ENCODE measurements around the gene GCM1.

Gene GCM1

GRCh38 chr6:53189554-53189953 is 40.9 kb upstream of the GCM1 start:
- H3K4me3 ChIP-seq (ENCODE audit: low read depth in 1 of 2, low read length in 2 of 2), result no peak overlapping the region
- H3K79me2 ChIP-seq (ENCODE audit: insufficient read depth, low read length), result no peaks in the 10 kb centered on the region
- no peaks in the 10 kb centered on the region for H3K27me3 ChIP-seq (ENCODE audit: insufficient read depth, low read length, poor library complexity)
- H3K4me1 ChIP-seq (ENCODE audit: insufficient read depth, low read length), result peaks cover 19% of the 10 kb centered on the region
- no peaks in the 10 kb centered on the region for H3K9me3 ChIP-seq (ENCODE audit: insufficient read depth, low read length, severe bottlenecking)
- DNase-seq, result no peak
- H2AFZ ChIP-seq (ENCODE audit: low read depth, low read length), result no peak overlapping the region
- ATAC-seq (ENCODE audit: insufficient read depth, low read depth), result no peak
- no peaks in the 10 kb centered on the region for H3K36me3 ChIP-seq (ENCODE audit: insufficient read depth, low read length)
- no peak for TF ChIP-seq EZH2 (IDR thresholded peaks at IDR 0.05; ENCODE audit: borderline replicate concordance, low read depth, low read length, severe bottlenecking)
- no peak for TF ChIP-seq CTCF (IDR thresholded peaks at IDR 0.05; ENCODE audit: borderline replicate concordance, extremely low read depth, low read length, poor library complexity, severe bottlenecking)
- no peak overlapping the region for H3K4me2 ChIP-seq (ENCODE audit: insufficient read depth, low read length)
- no peak overlapping the region for H3K27ac ChIP-seq (ENCODE audit: low read length)
- H4K20me1 ChIP-seq (ENCODE audit: insufficient read depth, low read length), result no peaks in the 10 kb centered on the region
- no peak overlapping the region for H3K9ac ChIP-seq (ENCODE audit: low read depth, low read length)

- peak overlapping the region; percentile 82 for H2AFZ ChIP-seq (ENCODE audit: low read depth, low read length)
Measured at GRCh38 chr6:53188833-53189232, 40.2 kb upstream of the GCM1 start.

GRCh38 chr6:53180678-53181077 is 32.0 kb upstream of the GCM1 start:
- Histone ChIP-seq H4K20me1 (ENCODE audit: insufficient read depth, low read length) (no peaks in the 10 kb centered on the region), H3K9ac (ENCODE audit: low read depth, low read length) (no peak overlapping the region), H3K4me1 (ENCODE audit: insufficient read depth, low read length) (peaks cover 17% of the 10 kb centered on the region), H3K9me3 (ENCODE audit: insufficient read depth, low read length, severe bottlenecking) (no peaks in the 10 kb centered on the region), H3K4me2 (ENCODE audit: insufficient read depth, low read length) (0 out of 2 replicates have a peak overlapping the region, but pooled peaks have one; percentile 9), H2AFZ (ENCODE audit: low read depth, low read length) (no peak overlapping the region), H3K36me3 (ENCODE audit: insufficient read depth, low read length) (no peaks in the 10 kb centered on the region), H3K27me3 (ENCODE audit: insufficient read depth, low read length, poor library complexity) (no peaks in the 10 kb centered on the region), H3K79me2 (ENCODE audit: insufficient read depth, low read length) (no peaks in the 10 kb centered on the region), H3K4me3 (ENCODE audit: low read depth in 1 of 2, low read length in 2 of 2) (no peak overlapping the region), H3K27ac (ENCODE audit: low read length) (no peak overlapping the region)
- TF ChIP-seq CTCF (IDR thresholded peaks at IDR 0.05; ENCODE audit: borderline replicate concordance, extremely low read depth, low read length, poor library complexity, severe bottlenecking) (no peak), EZH2 (IDR thresholded peaks at IDR 0.05; ENCODE audit: borderline replicate concordance, low read depth, low read length, severe bottlenecking) (no peak)
- ATAC-seq (ENCODE audit: insufficient read depth, low read depth) (no peak), DNase-seq (no peak)

More at GRCh38 chr6:53188833-53189232, 40.2 kb upstream of the GCM1 start:
- Histone ChIP-seq H3K9ac (ENCODE audit: low read depth, low read length) (no peak overlapping the region), H3K27ac (ENCODE audit: low read length) (peak overlapping the region; percentile 72), H3K36me3 (ENCODE audit: insufficient read depth, low read length) (no peaks in the 10 kb centered on the region), H3K4me1 (ENCODE audit: insufficient read depth, low read length) (peaks cover 19% of the 10 kb centered on the region), H3K9me3 (ENCODE audit: insufficient read depth, low read length, severe bottlenecking) (no peaks in the 10 kb centered on the region), H3K4me2 (ENCODE audit: insufficient read depth, low read length) (peak overlapping the region; percentile 58), H3K79me2 (ENCODE audit: insufficient read depth, low read length) (no peaks in the 10 kb centered on the region), H3K4me3 (ENCODE audit: low read depth in 1 of 2, low read length in 2 of 2) (0 out of 4 replicates have a peak overlapping the region, but pooled peaks of 1 of the 2 experiments have one; percentile 45), H4K20me1 (ENCODE audit: insufficient read depth, low read length) (no peaks in the 10 kb centered on the region), H3K27me3 (ENCODE audit: insufficient read depth, low read length, poor library complexity) (no peaks in the 10 kb centered on the region)
- ATAC-seq (ENCODE audit: insufficient read depth, low read depth), result no peak
- DNase-seq, result no peak
- TF ChIP-seq EZH2 (IDR thresholded peaks at IDR 0.05; ENCODE audit: borderline replicate concordance, low read depth, low read length, severe bottlenecking), result no peak
- no peak for TF ChIP-seq CTCF (IDR thresholded peaks at IDR 0.05; ENCODE audit: borderline replicate concordance, extremely low read depth, low read length, poor library complexity, severe bottlenecking)

All from DND-41 (cell line).